ENCODE data around the gene IRF2. TPM values are rescaled to one million over a fixed set of nuclear protein-coding genes. Genes with fewer than 3 reads are reported as not detected.
"Not testable (repeated sequence)": the region's sequence is repeated elsewhere in the genome, so short reads cannot be mapped to it uniquely, and the experiment has no call there.

IRF2 gene
- total RNA-seq, 4 donors from 2014 or later = 16.9 to 53.1 (median 28.9) TPM

GRCh38 chr4:184376923-184377322 lies 97.4 kb downstream of the IRF2 start:
- no peak for DNase-seq (ENCODE audit: low spot score)
- no peak for ATAC-seq (ENCODE audit: low FRiP score)

GRCh38 chr4:184376126-184376838 lies 98.1 kb downstream of the IRF2 start:
- no peak for TF ChIP-seq CTCF (IDR thresholded peaks at IDR 0.05)
- ATAC-seq (ENCODE audit: low FRiP score) = no peak
- no peak for DNase-seq (ENCODE audit: low spot score)

More at GRCh38 chr4:184376923-184377322, 97.4 kb downstream of the IRF2 start:
- TF ChIP-seq CTCF (IDR thresholded peaks at IDR 0.05) = no peak

GRCh38 chr4:184375623-184376022 lies 98.7 kb downstream of the IRF2 start:
- not testable (repeated sequence) for ATAC-seq (ENCODE audit: low FRiP score)

GRCh38 chr4:184375027-184375426 lies 99.3 kb downstream of the IRF2 start:
- DNase-seq (ENCODE audit: low spot score) (no peak), ATAC-seq (ENCODE audit: low FRiP score) (no peak)
- no peak for TF ChIP-seq CTCF (IDR thresholded peaks at IDR 0.05)

More at GRCh38 chr4:184375623-184376022, 98.7 kb downstream of the IRF2 start:
- not testable (repeated sequence) for DNase-seq (ENCODE audit: low spot score)

GRCh38 chr4:184373886-184374405 lies 100.4 kb downstream of the IRF2 start:
- ATAC-seq (ENCODE audit: low FRiP score) = no peak
- TF ChIP-seq CTCF (IDR thresholded peaks at IDR 0.05) = no peak
- DNase-seq (ENCODE audit: low spot score) = no peak

- ATAC-seq (ENCODE audit: low FRiP score) (no peak), DNase-seq (ENCODE audit: low spot score) (no peak)
- no peak for TF ChIP-seq CTCF (IDR thresholded peaks at IDR 0.05)
Observed at GRCh38 chr4:184371390-184371787, 103.0 kb downstream of the IRF2 start.

GRCh38 chr4:184370711-184371389 lies 103.5 kb downstream of the IRF2 start:
- no peak for DNase-seq (ENCODE audit: low spot score)
- TF ChIP-seq CTCF (IDR thresholded peaks at IDR 0.05) = no peak
- no peak for ATAC-seq (ENCODE audit: low FRiP score)

Data from omental fat pad (tissue), 4 donors.